KOPT-K1 (cell line): ENCODE measurements around the gene NAA11.

Experiments
- H3K27ac ChIP-seq: fragments of 200-600 bp; sonication (generic); 2 replicates; pipeline ENCODE4 v1.5.1; 2016; ENCODE audit warnings: antibody characterized with exemption, mild to moderate bottlenecking, low read depth, low read length; ENCODE audit not compliant: poor library complexity, severe bottlenecking
- H3K36me3 ChIP-seq: fragments of 200-600 bp; sonication (generic); 2 replicates; pipeline ENCODE4 v1.5.1; 2017; ENCODE audit warnings: antibody characterized with exemption, mild to moderate bottlenecking, low read length, moderate library complexity; ENCODE audit not compliant: insufficient read depth
- H3K9me3 ChIP-seq: fragments of 200-600 bp; sonication (generic); 2 replicates; pipeline ENCODE4 v1.5.1; 2017; ENCODE audit warnings: antibody characterized with exemption, low read length, mild to moderate bottlenecking; ENCODE audit not compliant: insufficient read depth, poor library complexity, severe bottlenecking

Gene NAA11

DNA sequence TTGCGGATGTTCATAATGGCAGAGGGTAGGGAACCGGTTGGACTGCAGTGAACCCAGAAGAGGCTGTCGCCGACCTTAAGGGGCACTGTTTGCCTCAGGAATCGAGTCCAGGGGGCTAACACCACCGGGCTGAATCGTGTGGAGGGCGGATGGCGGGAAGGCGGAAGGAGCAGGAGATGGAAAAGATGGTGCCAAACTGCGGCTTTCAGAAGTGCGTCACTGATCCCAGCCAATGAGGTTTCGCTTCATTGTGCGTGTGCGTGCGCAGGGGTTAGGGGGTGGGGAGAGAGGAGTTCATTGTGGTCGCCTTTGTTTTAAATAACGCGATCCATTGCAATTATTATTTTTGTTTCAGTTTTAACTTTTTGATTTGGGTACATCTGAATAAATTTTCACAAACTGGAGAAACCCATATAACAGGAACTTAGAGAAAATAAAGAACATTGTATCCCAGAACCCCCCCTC, at the start of gene NAA11:
Gene NAA11 (minus strand): TSS at position 198 of the 465 bp plus-strand sequence. CDS start 184 bp downstream, at position 14.
- H3K9me3 ChIP-seq: no peaks in the 10 kb centered on the region

DNA sequence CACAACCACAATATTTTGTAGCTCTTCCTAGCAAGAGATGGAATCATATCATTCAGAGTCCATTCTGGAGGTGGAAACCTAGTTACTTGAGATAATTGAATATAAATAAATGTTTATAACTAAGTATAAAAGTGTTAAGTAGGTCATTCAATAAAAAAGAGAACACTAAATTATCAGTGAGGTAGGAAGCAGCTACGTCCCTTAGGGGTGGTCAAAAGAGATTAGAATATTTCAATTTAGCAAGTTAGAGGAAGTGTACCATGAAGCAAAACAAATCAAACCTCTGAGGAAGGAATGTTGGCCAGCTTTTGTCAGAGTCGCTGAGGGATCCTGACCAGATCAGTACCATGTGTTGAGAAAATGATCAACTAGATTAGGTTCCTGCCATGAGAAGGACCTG, 44.2 kb upstream of the NAA11 start:
- H3K27ac ChIP-seq: no peak overlapping the region

More for the DNA sequence above, at the start of gene NAA11:
- no peak within 1 kb of the TSS for H3K27ac ChIP-seq
- H3K36me3 ChIP-seq: no peaks in the 10 kb centered on the region

DNA sequence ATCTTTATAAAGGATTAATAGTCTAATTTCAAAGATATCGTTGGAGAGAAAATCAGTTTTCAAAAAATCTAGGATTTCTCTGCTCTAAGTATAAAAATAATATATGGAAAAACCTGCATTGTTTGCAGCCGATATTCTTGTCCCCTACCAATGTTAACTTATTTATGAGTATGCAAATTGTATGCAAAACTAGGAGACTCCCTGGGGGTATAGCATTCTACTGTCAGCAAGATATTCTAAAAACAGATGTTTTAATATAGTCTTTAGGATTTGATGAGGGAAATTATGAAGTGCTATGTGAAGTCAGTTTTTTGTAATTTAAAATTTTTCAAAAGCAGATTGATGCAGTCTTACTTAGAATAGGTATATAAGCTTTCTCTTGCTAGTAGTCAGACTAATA, 41.2 kb upstream of the NAA11 start:
- Histone ChIP-seq H3K36me3 (no peaks in the 10 kb centered on the region), H3K27ac (no peak overlapping the region), H3K9me3 (no peaks in the 10 kb centered on the region)

More for the DNA sequence above, 44.2 kb upstream of the NAA11 start:
- no peaks in the 10 kb centered on the region for H3K9me3 ChIP-seq
- H3K36me3 ChIP-seq: no peaks in the 10 kb centered on the region

DNA sequence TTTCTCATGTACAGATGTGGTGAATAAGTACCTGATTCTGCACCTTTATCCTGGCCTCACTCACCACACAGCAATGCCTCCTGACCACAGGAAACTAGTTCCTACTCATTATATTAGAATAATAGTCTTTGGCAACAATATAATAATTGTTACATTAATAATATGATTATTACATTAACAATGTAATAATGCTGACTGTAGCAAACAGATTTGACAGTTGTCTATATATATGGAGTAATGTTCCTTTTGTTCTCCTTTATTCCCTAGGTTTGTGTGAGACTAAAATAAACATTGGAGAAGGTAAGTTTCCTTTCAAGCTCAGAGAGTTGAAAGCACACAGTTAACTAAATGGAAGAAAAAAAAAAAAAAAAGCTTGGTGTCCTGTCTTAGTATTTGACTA, 40.6 kb upstream of the NAA11 start:
- no peaks in the 10 kb centered on the region for H3K36me3 ChIP-seq
- H3K9me3 ChIP-seq: no peaks in the 10 kb centered on the region
- H3K27ac ChIP-seq: no peak overlapping the region

DNA sequence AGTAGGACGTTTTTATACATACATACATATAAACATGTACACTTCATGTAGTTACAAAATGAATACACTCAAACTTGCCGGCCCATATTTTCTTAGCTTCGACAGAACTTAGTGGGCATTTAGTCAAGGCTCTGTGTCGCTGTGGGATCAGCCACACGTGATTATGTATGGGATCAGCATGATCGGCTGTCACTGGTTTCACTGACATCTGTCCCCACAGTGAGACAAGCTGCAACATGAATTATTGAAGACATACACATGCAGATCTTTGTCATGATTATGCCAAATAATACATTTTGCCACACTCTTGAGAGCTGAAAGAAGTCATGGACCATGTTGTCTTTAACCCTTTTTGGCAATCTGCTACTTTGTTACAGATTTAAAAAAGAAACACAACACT, 38.2 kb upstream of the NAA11 start:
- Histone ChIP-seq H3K27ac (no peak overlapping the region), H3K9me3 (no peaks in the 10 kb centered on the region), H3K36me3 (no peaks in the 10 kb centered on the region)

DNA sequence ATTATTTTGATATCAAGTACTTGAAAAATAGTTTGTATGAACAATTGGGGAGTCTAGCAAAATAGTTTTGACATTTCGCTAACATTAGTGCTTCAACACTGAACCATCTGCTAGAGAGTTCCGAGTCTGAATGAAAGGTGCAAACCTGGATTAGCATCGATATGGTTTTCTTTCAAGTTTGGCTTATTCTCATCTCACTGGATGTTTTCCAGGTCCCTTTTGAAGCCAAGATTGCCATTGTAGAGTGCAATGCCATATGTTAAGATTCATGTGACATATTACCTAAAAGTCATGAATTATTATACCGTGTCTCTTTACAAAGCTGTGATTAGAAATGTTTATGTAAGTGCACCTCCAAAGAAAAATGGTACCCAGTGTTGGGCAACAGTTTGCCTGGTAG, 36.8 kb upstream of the NAA11 start:
- Histone ChIP-seq H3K36me3 (no peaks in the 10 kb centered on the region), H3K9me3 (no peaks in the 10 kb centered on the region), H3K27ac (no peak overlapping the region)

DNA sequence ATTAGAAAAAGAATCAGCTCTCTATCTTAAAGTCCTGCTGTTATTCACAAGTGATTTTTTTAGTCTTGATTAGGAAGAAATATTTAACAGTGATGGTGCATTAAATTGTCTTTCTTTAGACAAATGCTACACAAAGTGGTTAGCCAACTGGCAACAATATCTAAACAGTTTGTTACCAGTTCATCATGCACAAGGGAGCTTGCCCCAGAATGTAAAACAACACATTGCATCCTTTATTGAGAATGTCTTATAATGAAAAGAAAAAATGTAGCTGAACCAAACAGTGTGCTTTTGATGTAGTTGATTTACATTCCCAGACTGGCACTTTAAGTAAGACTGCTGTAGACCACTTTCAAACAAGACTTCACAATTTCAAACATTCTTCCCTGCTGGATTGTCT, 34.1 kb upstream of the NAA11 start:
- H3K36me3 ChIP-seq: no peaks in the 10 kb centered on the region
- no peaks in the 10 kb centered on the region for H3K9me3 ChIP-seq
- no peak overlapping the region for H3K27ac ChIP-seq

DNA sequence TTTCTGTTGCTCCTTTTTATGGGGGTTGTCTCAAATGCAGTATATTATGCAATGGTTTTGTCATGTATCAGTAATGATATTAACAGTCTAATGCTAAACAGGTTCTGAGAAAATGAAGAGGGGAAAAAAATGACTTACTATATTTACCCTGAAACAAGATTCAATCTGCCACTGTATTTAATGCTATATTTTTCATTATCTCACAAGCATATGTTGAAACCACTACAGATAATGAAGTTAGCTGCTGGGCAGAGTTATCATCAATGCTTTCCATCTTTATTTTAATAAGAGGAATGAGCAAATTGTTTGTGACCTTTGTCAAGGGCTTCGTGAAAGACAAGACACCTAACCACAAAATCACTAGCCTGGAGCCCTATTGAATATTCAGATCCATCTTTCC, 32.6 kb upstream of the NAA11 start:
- H3K36me3 ChIP-seq: no peaks in the 10 kb centered on the region
- H3K9me3 ChIP-seq: no peaks in the 10 kb centered on the region
- H3K27ac ChIP-seq: no peak overlapping the region

DNA sequence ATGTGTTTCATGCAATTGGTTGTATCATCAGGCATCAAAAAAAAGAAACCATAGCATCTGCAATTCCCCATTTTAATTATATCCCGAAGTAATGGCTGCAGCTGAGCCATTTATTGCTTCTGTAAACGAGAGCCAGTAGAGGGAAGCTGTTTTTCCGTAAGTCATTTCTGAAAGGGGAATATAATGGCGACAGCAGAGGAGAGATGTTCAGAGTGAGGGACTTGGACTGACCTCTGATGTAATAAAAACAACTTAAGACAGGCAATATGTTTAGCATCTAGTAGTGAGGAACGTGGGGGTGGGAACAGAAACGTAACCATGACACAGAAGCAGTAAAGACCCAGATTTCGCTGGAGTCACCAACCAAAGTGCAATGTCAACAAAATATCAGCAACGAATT, 31.5 kb upstream of the NAA11 start:
- Histone ChIP-seq H3K27ac (no peak overlapping the region), H3K9me3 (peaks cover 5% of the 10 kb centered on the region), H3K36me3 (no peaks in the 10 kb centered on the region)

DNA sequence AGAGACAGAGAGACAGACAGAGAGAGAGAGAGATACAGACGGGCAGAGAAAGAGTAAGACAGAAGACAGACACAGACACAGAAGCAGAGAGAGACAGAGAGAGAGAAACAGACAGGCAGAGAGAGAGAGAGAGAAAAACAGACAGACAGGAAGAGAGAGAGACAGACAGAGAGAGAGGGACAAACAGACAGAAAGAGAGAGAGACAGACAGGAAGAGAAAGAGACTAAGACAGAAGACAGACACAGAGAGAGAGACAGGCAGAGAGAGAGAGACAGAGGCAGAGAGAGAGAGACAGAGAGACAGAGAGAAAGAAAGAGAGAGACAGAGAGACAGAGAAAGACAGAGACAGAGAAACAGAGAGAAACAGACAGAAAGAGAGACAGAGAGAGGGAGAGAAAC, 27.2 kb upstream of the NAA11 start:
- H3K9me3 ChIP-seq: peaks cover 13% of the 10 kb centered on the region
- no peak overlapping the region for H3K27ac ChIP-seq
- H3K36me3 ChIP-seq: no peaks in the 10 kb centered on the region

DNA sequence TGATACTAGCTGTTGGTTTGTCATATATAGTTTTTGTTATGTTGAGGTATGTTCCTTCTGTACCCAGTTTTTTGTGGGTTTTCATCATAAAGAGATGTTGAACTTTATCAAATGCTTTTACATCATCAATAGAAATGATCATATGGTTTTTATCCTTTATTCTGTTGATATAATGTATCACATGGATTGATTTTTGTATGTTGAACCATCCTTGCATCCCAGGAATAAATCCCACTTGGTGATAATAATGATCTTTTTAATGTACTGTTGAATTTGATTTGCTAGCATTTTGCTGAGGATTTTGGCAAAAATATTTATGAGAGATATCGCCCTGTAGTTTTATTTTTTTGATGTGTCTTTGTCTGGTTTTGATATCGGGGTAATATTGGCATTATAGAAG, 22.5 kb upstream of the NAA11 start:
- Histone ChIP-seq H3K27ac (no peak overlapping the region), H3K9me3 (peaks cover 21% of the 10 kb centered on the region), H3K36me3 (no peaks in the 10 kb centered on the region)

DNA sequence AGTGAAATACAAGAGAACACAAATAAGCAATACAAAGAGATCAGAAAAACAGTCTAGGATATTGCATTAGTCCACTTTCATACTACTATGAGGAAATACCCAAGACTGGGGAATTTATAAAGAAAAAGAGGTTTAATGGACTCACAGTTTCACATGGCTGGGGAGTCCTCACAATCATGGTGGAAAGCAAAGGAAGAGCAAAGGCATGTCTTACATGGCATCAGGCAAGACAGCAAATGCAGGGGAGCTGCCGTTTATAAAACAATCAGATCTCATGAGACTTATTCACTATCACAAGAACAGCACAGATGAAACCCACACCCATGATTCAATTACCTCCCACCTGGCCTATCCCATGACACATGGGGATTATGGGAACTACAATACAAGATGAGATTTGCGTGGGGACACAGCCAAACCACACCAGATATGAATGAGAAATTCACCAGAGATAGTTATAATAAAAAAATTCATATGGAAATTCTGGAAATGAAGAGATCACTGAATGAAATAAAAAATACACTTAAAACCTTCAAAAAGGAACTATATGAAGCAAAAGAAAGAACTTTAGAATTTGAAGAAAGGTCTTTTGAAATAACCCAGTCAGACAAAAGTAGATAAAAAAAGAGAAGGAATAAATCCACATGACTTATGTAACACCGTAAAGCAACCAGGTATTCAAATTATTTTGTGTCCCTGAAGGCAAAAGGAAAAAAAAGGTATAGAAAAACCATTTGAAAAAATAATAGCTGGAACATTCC, 16.2 kb upstream of the NAA11 start:
- H3K36me3 ChIP-seq: no peaks in the 10 kb centered on the region
- peaks cover 10% of the 10 kb centered on the region for H3K9me3 ChIP-seq
- H3K27ac ChIP-seq: no peak overlapping the region

DNA sequence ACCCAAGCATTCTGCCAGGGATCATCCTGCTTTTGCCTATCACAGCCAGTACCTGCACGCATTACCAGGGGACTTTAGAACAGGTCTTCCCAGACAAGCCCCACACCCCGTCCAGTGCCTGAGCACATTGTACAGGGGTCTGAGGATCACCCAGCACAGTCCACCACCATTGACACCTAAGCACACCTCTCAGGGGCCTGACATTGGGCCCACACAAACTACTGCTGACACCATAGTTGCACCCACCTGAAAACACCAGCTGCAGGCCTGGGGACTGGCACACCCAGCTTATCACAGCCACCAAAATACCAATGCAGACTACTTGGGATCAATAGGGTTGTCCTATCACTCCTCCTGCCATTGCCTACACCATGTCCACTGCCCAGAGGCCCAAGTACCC, 14.7 kb upstream of the NAA11 start:
- peaks cover 10% of the 10 kb centered on the region for H3K9me3 ChIP-seq
- no peak overlapping the region for H3K27ac ChIP-seq
- H3K36me3 ChIP-seq: no peaks in the 10 kb centered on the region

DNA sequence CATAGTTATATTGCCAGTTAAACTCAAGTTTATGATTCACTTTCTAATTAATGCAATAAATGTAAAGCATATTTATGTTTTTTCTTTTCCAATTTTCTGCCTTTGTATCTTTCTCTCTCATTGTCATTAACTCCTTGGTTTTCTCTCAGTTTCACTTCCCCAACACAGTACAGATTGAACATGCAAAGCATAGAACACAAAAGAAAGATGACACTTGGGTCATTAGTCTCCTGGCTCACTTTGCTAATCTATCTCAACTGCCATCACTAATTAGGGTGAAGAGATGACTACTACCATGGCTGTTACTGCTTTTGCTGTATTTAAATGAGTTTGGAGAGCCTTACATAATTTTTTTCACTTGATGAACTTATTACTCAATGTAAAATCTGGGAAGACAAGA, 12.3 kb upstream of the NAA11 start:
- H3K9me3 ChIP-seq: peaks cover 10% of the 10 kb centered on the region
- H3K36me3 ChIP-seq: no peaks in the 10 kb centered on the region
- H3K27ac ChIP-seq: no peak overlapping the region

DNA sequence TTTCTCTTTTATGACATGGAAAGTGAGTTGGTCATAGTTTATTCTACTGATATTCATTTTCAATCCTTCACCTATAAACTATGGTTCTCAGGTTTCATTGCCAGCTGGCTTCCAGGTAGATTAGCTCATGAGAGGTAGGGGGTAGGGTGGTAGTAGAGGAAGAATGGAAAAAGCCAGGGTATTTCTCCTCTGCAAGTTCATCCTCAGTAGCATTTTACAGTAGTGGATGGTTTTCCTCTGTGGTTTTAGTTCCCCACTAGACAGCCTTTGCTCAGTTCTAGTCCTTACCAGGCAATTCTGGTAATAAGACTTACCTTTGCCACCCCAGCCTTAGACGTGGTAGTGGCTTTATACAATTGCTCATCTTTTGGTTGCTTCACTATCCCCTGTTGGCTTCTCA, 8.9 kb upstream of the NAA11 start:
- H3K36me3 ChIP-seq: no peaks in the 10 kb centered on the region

DNA sequence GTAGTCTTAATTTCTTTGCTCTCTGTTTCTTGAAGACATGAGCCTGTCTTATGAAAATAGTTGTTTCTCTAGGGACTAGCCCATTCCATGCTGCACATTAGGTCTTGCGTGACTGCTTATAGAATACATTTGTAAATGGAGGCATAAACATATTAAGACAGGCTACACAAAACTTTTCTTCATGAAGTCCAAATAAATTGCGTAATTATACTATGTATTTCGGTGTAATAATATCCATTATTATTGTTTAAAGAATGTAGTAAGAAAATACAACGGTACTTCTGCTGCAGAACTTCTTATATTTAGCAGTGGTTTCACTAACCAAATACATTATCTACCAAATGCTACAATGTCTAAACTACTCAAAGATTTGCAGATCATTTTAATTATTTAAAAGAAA, 8.5 kb upstream of the NAA11 start:
- no peak overlapping the region for H3K27ac ChIP-seq
- H3K9me3 ChIP-seq: no peaks in the 10 kb centered on the region
- H3K36me3 ChIP-seq: no peaks in the 10 kb centered on the region

More for the DNA sequence above, 8.9 kb upstream of the NAA11 start:
- H3K9me3 ChIP-seq: no peaks in the 10 kb centered on the region
- H3K27ac ChIP-seq: no peak overlapping the region
